ENCODE results near the gene TUBG2. TPM values are rescaled to one million over a fixed set of nuclear protein-coding genes. Genes with fewer than 3 reads are reported as not detected.

The TUBG2 gene
- total and polyA plus RNA-seq, 2 of the 8 experiments (the other 6 are each of a cell fraction or from before 2014, with no cell fraction given): 14.8 to 16.6 TPM

- TF ChIP-seq GABPA (IDR thresholded peaks at IDR 0.05; ENCODE audit: borderline replicate concordance, insufficient read depth, low read length) (no peak), BACH1 (IDR thresholded peaks at IDR 0.05; ENCODE audit: low read length) (no peak), USF2 (IDR thresholded peaks at IDR 0.05; ENCODE audit: low read length) (no peak), TEAD4 (IDR thresholded peaks at IDR 0.05; ENCODE audit: low read depth, low read length) (no peak)
These were observed 50.5 kb downstream of the TUBG2 start (continued) for GRCh38 chr17:42709561-42709960.

Small RNAs within 50 kb of the gene (microRNA-seq; reads per million reads assigned to microRNA genes)
- 0 to 0.23 reads per million in 2 experiments for gene MIR6780A (ENCODE audit: borderline microRNAs expressed in 2 of 2, borderline number of aligned reads in 2 of 2, borderline replicate concordance in 1 of 2)

Small RNAs within 50 kb of the gene (small RNA-seq; reads per million reads assigned to genes)
- gene MIR6780A (ENCODE audit: insufficient read depth): not detected

Other genes with a start within 250 kb of the TUBG2 start
- 41.6 and 43.5 TPM in 2 replicates for gene CAVIN1, start 236.0 kb upstream of the TUBG2 start, total RNA-seq (2021; fragmentation: NEBNext Ultra II Directional; extraction: Animal tissue kit (Norgen Biotek cat#: 25700))
- 16.2 and 22.6 TPM in 2 replicates for gene CAVIN1, start 236.0 kb upstream of the TUBG2 start, polyA plus RNA-seq (2011; rRNA removed)
- gene ATP6V0A1, start 200.4 kb upstream of the TUBG2 start, total RNA-seq (2021; fragmentation: NEBNext Ultra II Directional; extraction: Animal tissue kit (Norgen Biotek cat#: 25700)): 55.3 and 57.3 TPM in 2 replicates
- gene ATP6V0A1, start 200.4 kb upstream of the TUBG2 start, polyA plus RNA-seq (2011; rRNA removed): 63.4 and 77.4 TPM in 2 replicates
- 19.4 and 21.3 TPM in 2 replicates for gene NAGLU, start 123.0 kb upstream of the TUBG2 start, total RNA-seq (2021; fragmentation: NEBNext Ultra II Directional; extraction: Animal tissue kit (Norgen Biotek cat#: 25700))
- gene NAGLU, start 123.0 kb upstream of the TUBG2 start, polyA plus RNA-seq (2011; rRNA removed): 21.6 and 34.5 TPM in 2 replicates
- 0.88 and 1.1 TPM in 2 replicates for gene HSD17B1, start 106.4 kb upstream of the TUBG2 start, total RNA-seq (2021; fragmentation: NEBNext Ultra II Directional; extraction: Animal tissue kit (Norgen Biotek cat#: 25700))
- gene HSD17B1, start 106.4 kb upstream of the TUBG2 start, polyA plus RNA-seq (2011; rRNA removed): 1.0 and 1.8 TPM in 2 replicates
- 100 and 109 TPM in 2 replicates for gene COASY, start 97.1 kb upstream of the TUBG2 start, total RNA-seq (2021; fragmentation: NEBNext Ultra II Directional; extraction: Animal tissue kit (Norgen Biotek cat#: 25700))
- 64.5 and 110 TPM in 2 replicates for gene COASY, start 97.1 kb upstream of the TUBG2 start, polyA plus RNA-seq (2011; rRNA removed)
- gene MLX, start 92.2 kb upstream of the TUBG2 start, total RNA-seq (2021; fragmentation: NEBNext Ultra II Directional; extraction: Animal tissue kit (Norgen Biotek cat#: 25700)): 27.5 and 34.2 TPM in 2 replicates
- 25.4 and 27.0 TPM in 2 replicates for gene MLX, start 92.2 kb upstream of the TUBG2 start, polyA plus RNA-seq (2011; rRNA removed)
- 21.9 and 22.7 TPM in 2 replicates for gene PSMC3IP, start 81.6 kb upstream of the TUBG2 start, total RNA-seq (2021; fragmentation: NEBNext Ultra II Directional; extraction: Animal tissue kit (Norgen Biotek cat#: 25700))
- gene PSMC3IP, start 81.6 kb upstream of the TUBG2 start, polyA plus RNA-seq (2011; rRNA removed): 9.5 and 11.5 TPM in 2 replicates
- 39.6 and 42.6 TPM in 2 replicates for gene RETREG3, start 49.9 kb upstream of the TUBG2 start, total RNA-seq (2021; fragmentation: NEBNext Ultra II Directional; extraction: Animal tissue kit (Norgen Biotek cat#: 25700))
- 23.7 and 27.0 TPM in 2 replicates for gene RETREG3, start 49.9 kb upstream of the TUBG2 start, polyA plus RNA-seq (2011; rRNA removed)
- 107 and 109 TPM in 2 replicates for gene TUBG1, start 49.6 kb upstream of the TUBG2 start, total RNA-seq (2021; fragmentation: NEBNext Ultra II Directional; extraction: Animal tissue kit (Norgen Biotek cat#: 25700))
- gene TUBG1, start 49.6 kb upstream of the TUBG2 start, polyA plus RNA-seq (2011; rRNA removed): 208 and 276 TPM in 2 replicates
- gene PLEKHH3, start 17.7 kb downstream of the TUBG2 start, total RNA-seq (2021; fragmentation: NEBNext Ultra II Directional; extraction: Animal tissue kit (Norgen Biotek cat#: 25700)): 11.1 and 13.7 TPM in 2 replicates
- gene PLEKHH3, start 17.7 kb downstream of the TUBG2 start, polyA plus RNA-seq (2011; rRNA removed): 13.5 and 23.7 TPM in 2 replicates
- gene CCR10, start 22.6 kb downstream of the TUBG2 start, total RNA-seq (2021; fragmentation: NEBNext Ultra II Directional; extraction: Animal tissue kit (Norgen Biotek cat#: 25700)): 0.75 and 1.1 TPM in 2 replicates
- 4.0 and 5.7 TPM in 2 replicates for gene CCR10, start 22.6 kb downstream of the TUBG2 start, polyA plus RNA-seq (2011; rRNA removed)
- 4.7 and 5.2 TPM in 2 replicates for gene CNTNAP1, start 23.2 kb downstream of the TUBG2 start, total RNA-seq (2021; fragmentation: NEBNext Ultra II Directional; extraction: Animal tissue kit (Norgen Biotek cat#: 25700))
- 10.0 and 13.5 TPM in 2 replicates for gene CNTNAP1, start 23.2 kb downstream of the TUBG2 start, polyA plus RNA-seq (2011; rRNA removed)
- gene EZH1, start 85.8 kb downstream of the TUBG2 start, total RNA-seq (2021; fragmentation: NEBNext Ultra II Directional; extraction: Animal tissue kit (Norgen Biotek cat#: 25700)): 18.5 and 20.8 TPM in 2 replicates
- gene EZH1, start 85.8 kb downstream of the TUBG2 start, polyA plus RNA-seq (2011; rRNA removed): 17.4 and 22.9 TPM in 2 replicates
- 12.0 and 13.4 TPM in 2 replicates for gene RAMP2, start 101.9 kb downstream of the TUBG2 start, total RNA-seq (2021; fragmentation: NEBNext Ultra II Directional; extraction: Animal tissue kit (Norgen Biotek cat#: 25700))
- 41.5 and 41.7 TPM in 2 replicates for gene RAMP2, start 101.9 kb downstream of the TUBG2 start, polyA plus RNA-seq (2011; rRNA removed)
- 83.9 and 88.2 TPM in 2 replicates for gene VPS25, start 114.2 kb downstream of the TUBG2 start, total RNA-seq (2021; fragmentation: NEBNext Ultra II Directional; extraction: Animal tissue kit (Norgen Biotek cat#: 25700))
- gene VPS25, start 114.2 kb downstream of the TUBG2 start, polyA plus RNA-seq (2011; rRNA removed): 150 and 188 TPM in 2 replicates
- 1.2 and 1.7 TPM in 2 replicates for gene WNK4, start 121.3 kb downstream of the TUBG2 start, total RNA-seq (2021; fragmentation: NEBNext Ultra II Directional; extraction: Animal tissue kit (Norgen Biotek cat#: 25700))
- 0.21 and 0.86 TPM in 2 replicates for gene WNK4, start 121.3 kb downstream of the TUBG2 start, polyA plus RNA-seq (2011; rRNA removed)
- gene COA3, start 139.4 kb downstream of the TUBG2 start, total RNA-seq (2021; fragmentation: NEBNext Ultra II Directional; extraction: Animal tissue kit (Norgen Biotek cat#: 25700)): 68.4 and 71.2 TPM in 2 replicates
- gene COA3, start 139.4 kb downstream of the TUBG2 start, polyA plus RNA-seq (2011; rRNA removed): 137 and 143 TPM in 2 replicates
- not detected in 2 replicates for gene CNTD1, start 139.6 kb downstream of the TUBG2 start, total RNA-seq (2021; fragmentation: NEBNext Ultra II Directional; extraction: Animal tissue kit (Norgen Biotek cat#: 25700))
- 0.08 TPM in 1 of 2 replicates, not detected in the other for gene CNTD1, start 139.6 kb downstream of the TUBG2 start, polyA plus RNA-seq (2011; rRNA removed)
- gene BECN1, start 165.0 kb downstream of the TUBG2 start, total RNA-seq (2021; fragmentation: NEBNext Ultra II Directional; extraction: Animal tissue kit (Norgen Biotek cat#: 25700)): 55.4 and 64.2 TPM in 2 replicates
- 31.5 and 38.8 TPM in 2 replicates for gene BECN1, start 165.0 kb downstream of the TUBG2 start, polyA plus RNA-seq (2011; rRNA removed)
- gene PSME3, start 174.1 kb downstream of the TUBG2 start, total RNA-seq (2021; fragmentation: NEBNext Ultra II Directional; extraction: Animal tissue kit (Norgen Biotek cat#: 25700)): 223 and 224 TPM in 2 replicates
- 109 and 149 TPM in 2 replicates for gene PSME3, start 174.1 kb downstream of the TUBG2 start, polyA plus RNA-seq (2011; rRNA removed)
- gene AOC2, start 185.3 kb downstream of the TUBG2 start, total RNA-seq (2021; fragmentation: NEBNext Ultra II Directional; extraction: Animal tissue kit (Norgen Biotek cat#: 25700)): 4.0 and 4.2 TPM in 2 replicates
- 4.7 and 7.2 TPM in 2 replicates for gene AOC2, start 185.3 kb downstream of the TUBG2 start, polyA plus RNA-seq (2011; rRNA removed)
- gene AOC3, start 191.9 kb downstream of the TUBG2 start, total RNA-seq (2021; fragmentation: NEBNext Ultra II Directional; extraction: Animal tissue kit (Norgen Biotek cat#: 25700)): 2.1 and 2.7 TPM in 2 replicates
- gene AOC3, start 191.9 kb downstream of the TUBG2 start, polyA plus RNA-seq (2011; rRNA removed): 2.5 and 4.1 TPM in 2 replicates
- gene G6PC1, start 241.5 kb downstream of the TUBG2 start, total RNA-seq (2021; fragmentation: NEBNext Ultra II Directional; extraction: Animal tissue kit (Norgen Biotek cat#: 25700)): not detected in 2 replicates
- 0.02 TPM in 1 of 2 replicates, not detected in the other for gene G6PC1, start 241.5 kb downstream of the TUBG2 start, polyA plus RNA-seq (2011; rRNA removed)